ENCODE results near the gene CD109. TPM values are rescaled to one million over a fixed set of nuclear protein-coding genes. Genes with fewer than 3 reads are reported as not detected.

Gene CD109
- total and polyA plus RNA-seq, 2 of the 8 experiments (the other 6 are each of a cell fraction or from before 2014, with no cell fraction given), result 1.4 to 5.3 TPM

DNA sequence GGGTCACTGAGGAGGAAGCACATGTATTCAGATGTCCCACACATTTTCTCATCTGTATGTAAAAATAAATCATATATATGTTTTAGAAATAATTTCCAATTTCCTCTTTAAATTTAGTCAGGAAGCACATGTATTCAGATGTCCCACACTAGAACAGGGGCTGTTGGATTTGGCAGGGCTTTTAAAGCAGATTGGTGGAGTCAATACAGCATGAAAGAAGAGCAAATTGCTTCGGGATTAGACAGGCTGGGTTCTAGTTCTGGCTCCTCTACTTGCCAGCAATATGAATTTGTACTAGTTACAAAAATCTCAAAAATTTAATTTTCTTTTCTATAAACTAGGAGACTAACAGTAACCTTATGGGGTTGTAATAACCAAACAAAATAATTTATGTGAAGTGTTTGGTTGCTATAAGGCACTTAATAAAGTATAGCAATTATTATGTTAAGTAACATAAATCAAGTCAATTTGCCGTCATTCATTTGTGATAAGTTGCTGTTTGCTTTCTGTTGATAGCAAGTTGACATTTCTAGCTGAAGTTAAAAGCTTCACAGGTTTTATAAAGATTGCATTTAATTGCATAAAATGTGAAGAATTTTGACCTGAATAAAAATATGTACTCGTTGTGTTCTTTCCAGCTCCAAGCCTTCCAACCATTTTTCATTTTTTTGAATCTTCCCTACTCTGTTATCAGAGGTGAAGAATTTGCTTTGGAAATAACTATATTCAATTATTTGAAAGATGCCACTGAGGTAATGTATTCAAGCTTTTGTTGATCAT lies 88.9 kb downstream of the CD109 start:
- Histone ChIP-seq H2AK5ac (ENCODE audit: low read depth, low read length) (no peak overlapping the region), H3K4me2 (ENCODE audit: insufficient read depth in 1 of 2, low read depth in 2 of 2, low read length in 2 of 2) (no peak overlapping the region), H2BK20ac (ENCODE audit: low read length) (no peak overlapping the region), H3K4ac (replicated peaks; ENCODE audit: insufficient read length, low read depth, low read length) (no peak overlapping the region), H4K20me1 (replicated peaks in 1 of 2; ENCODE audit: control insufficient read depth in 1 of 2, insufficient read depth in 2 of 2, low read length in 2 of 2) (no peaks in the 10 kb centered on the region), H2BK5ac (ENCODE audit: low read depth, low read length) (no peak overlapping the region), H3K23ac (ENCODE audit: insufficient read length) (no peak overlapping the region), H2BK15ac (ENCODE audit: low read length) (no peak overlapping the region), H3K9me3 (ENCODE audit: insufficient read depth in 2 of 2, low read depth in 1 of 2, low read length in 1 of 2) (no peaks in the 10 kb centered on the region), H3K9ac (replicated peaks in 1 of 4; ENCODE audit: extremely low read depth in 1 of 4, low read depth in 3 of 4, low read length in 3 of 4) (no peak overlapping the region), H3K27me3 (replicated peaks in 1 of 4; ENCODE audit: control insufficient read depth in 3 of 4, extremely low read depth in 1 of 4, insufficient read depth in 3 of 4, low read length in 3 of 4) (no peaks in the 10 kb centered on the region), H3K4me1 (replicated peaks in 1 of 4; ENCODE audit: control insufficient read depth in 3 of 4, insufficient read depth in 4 of 4, low read length in 3 of 4) (no peaks in the 10 kb centered on the region), H2AFZ (ENCODE audit: low read length) (no peak overlapping the region), H4K5ac (ENCODE audit: insufficient read length, low read depth, low read length) (no peak overlapping the region), H3K27ac (ENCODE audit: low read depth, low read length) (no peak overlapping the region), H3K23me2 (ENCODE audit: low read depth, low read length) (peaks cover 3% of the 10 kb centered on the region; the same call in 1 of the 2 replicates), H3K79me1 (ENCODE audit: low read depth, low read length) (no peaks in the 10 kb centered on the region), H3K36me3 (ENCODE audit: control insufficient read depth in 2 of 4, insufficient read depth in 4 of 4, low read length in 3 of 4) (no peaks in the 10 kb centered on the region; a peak in 1 of 8 replicates), H3K79me2 (ENCODE audit: control insufficient read depth in 1 of 2, insufficient read depth in 2 of 2, low read length in 2 of 2) (no peaks in the 10 kb centered on the region), H3K4me3 (ENCODE audit: extremely low read depth in 1 of 4, insufficient read depth in 2 of 4, low read depth in 3 of 4, low read length in 4 of 4) (no peak overlapping the region), H4K8ac (ENCODE audit: extremely low read depth, insufficient read depth, low read length) (no peak overlapping the region), H4K91ac (replicated peaks; ENCODE audit: insufficient read length, low read length) (no peak overlapping the region), H2BK12ac (ENCODE audit: low read depth, low read length) (no peak overlapping the region), H2BK120ac (replicated peaks; ENCODE audit: low read depth, low read length) (no peak overlapping the region), H3K18ac (ENCODE audit: extremely low read depth, low read length) (no peak overlapping the region), H3K56ac (replicated peaks; ENCODE audit: insufficient read length, low read depth, low read length) (no peak overlapping the region), H3K14ac (ENCODE audit: insufficient read length) (no peak overlapping the region)
- FAIRE-seq (no peak), DNase-seq (ENCODE audit: low read depth in 1 of 2, low spot score in 2 of 2) (no peak)
- WGBS, 2 experiments (ENCODE audit: extremely low coverage in 1 of 2, insufficient coverage in 1 of 2, insufficient read length in 1 of 2, insufficient replicate concordance in 2 of 2, low coverage in 1 of 2, low lambda C conversion rate in 2 of 2, missing lambda C conversion rate in 1 of 2), result 92% methylated on average over 3 of the region's 3 CpGs; no CpG with 5 or more reads in 1 of the 2 experiments
- CTCF ChIA-PET (ENCODE audit: partially characterized antibody), result interaction anchor here (0.7 to 1.8 kb wide), 6 partner anchors 8 to 1424 kb away, joined by 3 to 5 read pairs (median 3); no protein-coding TSS in a partner anchor
- POLR2A ChIA-PET (ENCODE audit: partially characterized antibody), result no interaction called here
- TF ChIP-seq, protein P1, sequence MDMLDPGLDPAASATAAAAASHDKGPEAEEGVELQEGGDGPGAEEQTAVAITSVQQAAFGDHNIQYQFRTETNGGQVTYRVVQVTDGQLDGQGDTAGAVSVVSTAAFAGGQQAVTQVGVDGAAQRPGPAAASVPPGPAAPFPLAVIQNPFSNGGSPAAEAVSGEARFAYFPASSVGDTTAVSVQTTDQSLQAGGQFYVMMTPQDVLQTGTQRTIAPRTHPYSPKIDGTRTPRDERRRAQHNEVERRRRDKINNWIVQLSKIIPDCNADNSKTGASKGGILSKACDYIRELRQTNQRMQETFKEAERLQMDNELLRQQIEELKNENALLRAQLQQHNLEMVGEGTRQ (IDR thresholded peaks at IDR 0.05; ENCODE audit: low read length), result no peak
- no peak for TF ChIP-seq POU5F1 (IDR thresholded peaks at IDR 0.05; ENCODE audit: low read depth, low read length)
- TF ChIP-seq SP2 (IDR thresholded peaks at IDR 0.05; ENCODE audit: low read length), result no peak

Measured in H1 (cell line).